Lung (tissue), 12 donors: ENCODE results near the gene ARHGAP28. TPM values are rescaled to one million over a fixed set of nuclear protein-coding genes. Genes with fewer than 3 reads are reported as not detected.
A peak's percentile ranks its signal among the peaks of the same experiment; 100 is the strongest.

Source experiments
- ATAC-seq: fragments of 200-7000 bp; cut with Tn5 transposase; one replicate; pipeline ENCODE4 v1.9.1; 2020; ENCODE audit warnings: moderate number of reproducible peaks; ENCODE audit not compliant: insufficient read depth, low FRiP score
- DNase-seq, 3 donors: peaks; one replicate each; pipeline ENCODE4 v3.0.0-alpha.2; 2013 to 2017
- H3K27ac ChIP-seq, 2 donors: one replicate each; pipeline ENCODE4 v1.5.1; 2013; ENCODE audit warnings: mild to moderate bottlenecking in 2 of 2, moderate library complexity in 2 of 2, control low read depth in 1 of 2, inconsistent platforms in 1 of 2, low read depth in 1 of 2, low read length in 1 of 2
- H3K27me3 ChIP-seq, 3 donors: one replicate each; pipeline ENCODE4 v1.5.1; 2013; ENCODE audit warnings: low read length in 2 of 3; ENCODE audit not compliant: control insufficient read depth in 3 of 3, insufficient read depth in 3 of 3
- H3K36me3 ChIP-seq, 4 donors: one replicate each; pipeline ENCODE4 v1.5.1; 2013; ENCODE audit warnings: low read length in 4 of 4, mild to moderate bottlenecking in 1 of 4, moderate library complexity in 1 of 4; ENCODE audit not compliant: control insufficient read depth in 4 of 4, insufficient read depth in 4 of 4
- H3K4me1 ChIP-seq, 5 donors: one replicate each; pipeline ENCODE4 v1.5.1; 2013; ENCODE audit warnings: low read length in 5 of 5, mild to moderate bottlenecking in 2 of 5, moderate library complexity in 1 of 5; ENCODE audit not compliant: control insufficient read depth in 5 of 5, insufficient read depth in 5 of 5
- H3K4me3 ChIP-seq: one replicate; pipeline ENCODE4 v1.5.1; 2013; ENCODE audit warnings: mild to moderate bottlenecking, control low read depth, moderate library complexity
- H3K9ac ChIP-seq, 2 donors: one replicate each; pipeline ENCODE4 v1.5.1; 2013; ENCODE audit warnings: low read length in 2 of 2, control low read depth in 1 of 2; ENCODE audit not compliant: insufficient read depth in 1 of 2
- H3K9me3 ChIP-seq, 4 donors: one replicate each; pipeline ENCODE4 v1.5.1; 2013; ENCODE audit warnings: low read length in 3 of 4, mild to moderate bottlenecking in 1 of 4, moderate library complexity in 1 of 4; ENCODE audit not compliant: control insufficient read depth in 4 of 4, insufficient read depth in 3 of 4
- CTCF ChIP-seq: IDR thresholded peaks from 2 replicates; pipeline ENCODE4 v1.5.1; 2012; ENCODE audit warnings: mild to moderate bottlenecking; ENCODE audit errors: control extremely low read depth, extremely low read depth
- WGBS, 2 donors: extraction: QIAGEN DNeasy Blood & Tissue Kit; methylation state at CpG; one replicate each; pipeline ENCODE4 v1.1.7; 2013; 5-methylcytosine and 5-hydroxymethylcytosine counted together
- polyA plus RNA-seq, 2 donors: library from polyadenylated mRNA; stranded (reverse); fragments of 200-250 nt; gene quantifications; one replicate each; pipeline ENCODE4 v1.2.1, GENCODE V29; 2013
- total RNA-seq, 2 donors: library from RNA; depleted of rRNA in 1 of 2; stranded (reverse); fragments of >200 nt in 1 of 2; gene quantifications; one replicate each; pipeline ENCODE4 v1.2.1, GENCODE V29; 2014 to 2021
- donor health status: control.
- donor health status: control.
- donor health status: Bipolar disorder and iron deficiency.
- donor health status: healthy.
- donor health status: DM: yes; HTN: yes; CAD: no.

Gene ARHGAP28
- total and polyA plus RNA-seq, 4 donors = 1.4 to 123 (median 5.6) TPM

- Histone ChIP-seq H3K9me3 (no peaks in the 10 kb centered on the region), H3K27me3 (no peaks in the 10 kb centered on the region), H3K4me3 (no peak overlapping the region), H3K9ac (no peak overlapping the region), H3K27ac (no peak overlapping the region), H3K36me3 (peaks cover 0 to 69% (median 23%) of the 10 kb centered on the region in 4 donors), H3K4me1 (peaks cover 0 to 35% (median 4%) of the 10 kb centered on the region in 5 donors)
- 67 to 75% methylated on average over 2 of the region's 2 CpGs for WGBS, 2 donors
- ATAC-seq (no peak), DNase-seq (no peak)
- TF ChIP-seq CTCF = no peak
These were observed 147.1 kb downstream of the ARHGAP28 start for GRCh38 chr18:6876641-6877041.

GRCh38 chr18:6877288-6877687 lies 147.8 kb downstream of the ARHGAP28 start:
- H3K9ac ChIP-seq = no peak overlapping the region
- peaks cover 0 to 40% (median 4%) of the 10 kb centered on the region in 5 donors for H3K4me1 ChIP-seq
- no peaks in the 10 kb centered on the region for H3K27me3 ChIP-seq
- no peak for TF ChIP-seq CTCF
- H3K4me3 ChIP-seq = no peak overlapping the region
- DNase-seq (no peak), ATAC-seq (no peak)
- peaks cover 0 to 66% (median 21%) of the 10 kb centered on the region in 4 donors for H3K36me3 ChIP-seq
- H3K9me3 ChIP-seq = no peaks in the 10 kb centered on the region
- WGBS, 2 donors = 87 to 93% methylated on average over 14 of the region's 14 CpGs
- H3K27ac ChIP-seq = no peak overlapping the region

- peak overlapping the region in 1 of 2 donors; percentile 52 for H3K9ac ChIP-seq
- no peaks in the 10 kb centered on the region for H3K9me3 ChIP-seq
- no peak for TF ChIP-seq CTCF
- peaks cover 0 to 43% (median 4%) of the 10 kb centered on the region in 5 donors for H3K4me1 ChIP-seq
- H3K36me3 ChIP-seq = peaks cover 0 to 70% (median 19%) of the 10 kb centered on the region in 4 donors
- H3K27me3 ChIP-seq = no peaks in the 10 kb centered on the region
- DNase-seq = peak in 2 of 3 donors; percentile 45 to 63
- 82 to 85% methylated on average over 11 of the region's 11 CpGs for WGBS, 2 donors
- ATAC-seq = no peak
- H3K27ac ChIP-seq = no peak overlapping the region
- no peak overlapping the region for H3K4me3 ChIP-seq
These were observed 149.2 kb downstream of the ARHGAP28 start for GRCh38 chr18:6878556-6879297.
